Panc1 (cell line): Measurements from ENCODE around the gene PLAAT4. TPM values are rescaled to one million over a fixed set of nuclear protein-coding genes. Genes with fewer than 3 reads are reported as not detected.

Source experiments
- ATAC-seq: fragments of 200-7000 bp; cut with Tn5 transposase; 2 replicates; pipeline ENCODE4 v1.9.1; 2020; ENCODE audit warnings: mild to moderate bottlenecking, moderate library complexity
- BruUV-seq: library from RNA; stranded (reverse); fragments of 400-500 nt; replicated peaks from 2 replicates; lab custom pipeline; 2021; lab: Mats Ljungman, UMichigan
- CTCF ChIA-PET: fragments of 300-600 bp; sonication (Branson Sonifier 250); formaldehyde crosslinking; loops from one replicate; lab custom pipeline; 2022; ENCODE audit warnings: antibody characterized with exemption; lab: Charles Lee
- POLR2A ChIA-PET: fragments of 300-600 bp; sonication (Branson Sonifier 250); formaldehyde crosslinking; loops from one replicate; lab custom pipeline; 2022; ENCODE audit warnings: antibody characterized with exemption; lab: Charles Lee
- DNase-seq: peaks from one replicate; pipeline ENCODE4 v3.0.0-alpha.2; 2010; ENCODE audit warnings: low read depth, low spot score
- H3K27ac ChIP-seq: 2 replicates; pipeline ENCODE4 v1.5.1; 2011; ENCODE audit warnings: mild to moderate bottlenecking, low read length, inconsistent platforms
- H3K27me3 ChIP-seq: fragments of 200-500 bp; sonication (Bioruptor generic); 2 replicates; pipeline ENCODE4 v1.6.0; 2014; ENCODE audit warnings: low read length, inconsistent platforms; ENCODE audit not compliant: control insufficient read depth, insufficient read depth
- H3K36me3 ChIP-seq: fragments of 200-500 bp; sonication (Bioruptor generic); 2 replicates; pipeline ENCODE4 v1.5.1; 2014; ENCODE audit warnings: inconsistent platforms, mild to moderate bottlenecking, low read length, moderate library complexity; ENCODE audit not compliant: control insufficient read depth, insufficient read depth
- H3K4me1 ChIP-seq: 2 replicates; pipeline ENCODE4 v1.5.1; 2011; ENCODE audit warnings: inconsistent platforms, mild to moderate bottlenecking, low read length, moderate library complexity; ENCODE audit not compliant: control insufficient read depth, insufficient read depth
- H3K4me3 ChIP-seq, 2 experiments: 2 replicates each; pipeline ENCODE4 v1.5.1; 2011 to 2012; ENCODE audit warnings: low read depth in 2 of 2, low read length in 2 of 2, mild to moderate bottlenecking in 2 of 2, inconsistent platforms in 1 of 2, moderate library complexity in 1 of 2
- H3K9me3 ChIP-seq: fragments of 200-500 bp; sonication (Bioruptor generic); 2 replicates; pipeline ENCODE4 v1.5.1; 2014; ENCODE audit warnings: low read depth, mild to moderate bottlenecking, inconsistent platforms, low read length, moderate library complexity; ENCODE audit not compliant: control insufficient read depth, insufficient read depth
- POLR2AphosphoS5 ChIP-seq: IDR thresholded peaks from 2 replicates; pipeline ENCODE4 v1.6.1; 2012; ENCODE audit warnings: mild to moderate bottlenecking, low read depth, low read length, moderate library complexity
- SIN3A ChIP-seq: IDR thresholded peaks from 2 replicates; pipeline ENCODE4 v1.6.1; 2012; ENCODE audit warnings: low read depth, mild to moderate bottlenecking, low read length, moderate library complexity, borderline replicate concordance; ENCODE audit not compliant: insufficient read depth
- TCF7L2 ChIP-seq: IDR thresholded peaks from 2 replicates; pipeline ENCODE4 v1.6.1; 2011; ENCODE audit warnings: mild to moderate bottlenecking, low read depth, low read length, inconsistent platforms
- in situ Hi-C: cut with HindIII; loops from 2 replicates; pipeline ENCODE4 v1.10.0; 2016; ENCODE audit warnings: low sequenced_read_pairs, low pct_unique_long_range_greater_than_20kb
- intact Hi-C: fragments of 100-400 bp; cut with micrococcal nuclease; formaldehyde crosslinking; loops from one replicate; pipeline ENCODE4 v1.10.0; 2022; ENCODE audit not compliant: unreplicated experiment
- total RNA-seq: library from RNA; stranded (reverse); gene quantifications from one replicate; pipeline ENCODE4 v1.2.1, GENCODE V29; 2021; ENCODE audit not compliant: unreplicated experiment
- TF ChIP-seq, protein P1 (sequence below): fragments of 450-650 bp; IDR thresholded peaks from 2 replicates; pipeline ENCODE4 v1.5.1; 2017; ENCODE audit warnings: mild to moderate bottlenecking
- TF ChIP-seq, protein P2 (sequence below), 2 experiments: IDR thresholded peaks; 2 replicates each; pipeline ENCODE4 v1.6.1; 2011 to 2012; ENCODE audit warnings: low read depth in 2 of 2, control low read depth in 1 of 2, low read length in 1 of 2, mild to moderate bottlenecking in 1 of 2, moderate library complexity in 1 of 2; ENCODE audit not compliant: insufficient read depth in 1 of 2

The PLAAT4 gene
- total RNA-seq, 1 experiment from 2014 or later = 15.2 TPM

DNA sequence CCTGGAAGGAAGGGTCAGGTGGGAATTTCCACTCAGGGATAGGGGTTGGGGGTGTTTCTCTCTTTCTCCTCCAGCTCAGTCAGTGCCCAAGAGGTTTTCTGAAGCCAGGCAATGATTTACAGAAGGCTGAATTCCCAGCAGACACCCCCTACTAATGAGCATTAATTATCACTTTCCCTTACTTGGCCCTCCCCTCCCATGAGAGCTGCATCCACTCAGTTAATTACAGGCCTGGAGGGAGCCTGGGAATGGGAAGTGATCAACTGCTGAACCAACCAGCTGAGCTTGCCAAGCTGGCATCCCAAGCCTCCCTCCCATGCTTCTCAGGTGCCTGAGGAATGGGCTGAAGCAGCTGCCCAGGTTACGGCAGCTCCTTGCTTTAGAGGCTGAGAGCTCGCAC, 29.7 kb upstream of the PLAAT4 start:
- DNase-seq (no peak), ATAC-seq (no peak)
- no peak overlapping the region for H3K27ac ChIP-seq
- intact Hi-C loops (no loop called here), in situ Hi-C loops (no loop called here)
- POLR2A ChIA-PET = no interaction called here
- no peaks in the 10 kb centered on the region for H3K27me3 ChIP-seq
- H3K9me3 ChIP-seq = no peaks in the 10 kb centered on the region
- CTCF ChIA-PET = interaction anchor here (1.6 kb wide), 1 partner anchor 28 kb away, joined by 4 read pairs; no protein-coding TSS in a partner anchor
- no peak for TF ChIP-seq POLR2AphosphoS5
- TF ChIP-seq, protein P1, sequence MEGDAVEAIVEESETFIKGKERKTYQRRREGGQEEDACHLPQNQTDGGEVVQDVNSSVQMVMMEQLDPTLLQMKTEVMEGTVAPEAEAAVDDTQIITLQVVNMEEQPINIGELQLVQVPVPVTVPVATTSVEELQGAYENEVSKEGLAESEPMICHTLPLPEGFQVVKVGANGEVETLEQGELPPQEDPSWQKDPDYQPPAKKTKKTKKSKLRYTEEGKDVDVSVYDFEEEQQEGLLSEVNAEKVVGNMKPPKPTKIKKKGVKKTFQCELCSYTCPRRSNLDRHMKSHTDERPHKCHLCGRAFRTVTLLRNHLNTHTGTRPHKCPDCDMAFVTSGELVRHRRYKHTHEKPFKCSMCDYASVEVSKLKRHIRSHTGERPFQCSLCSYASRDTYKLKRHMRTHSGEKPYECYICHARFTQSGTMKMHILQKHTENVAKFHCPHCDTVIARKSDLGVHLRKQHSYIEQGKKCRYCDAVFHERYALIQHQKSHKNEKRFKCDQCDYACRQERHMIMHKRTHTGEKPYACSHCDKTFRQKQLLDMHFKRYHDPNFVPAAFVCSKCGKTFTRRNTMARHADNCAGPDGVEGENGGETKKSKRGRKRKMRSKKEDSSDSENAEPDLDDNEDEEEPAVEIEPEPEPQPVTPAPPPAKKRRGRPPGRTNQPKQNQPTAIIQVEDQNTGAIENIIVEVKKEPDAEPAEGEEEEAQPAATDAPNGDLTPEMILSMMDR = no peak
- TF ChIP-seq, protein P2, sequence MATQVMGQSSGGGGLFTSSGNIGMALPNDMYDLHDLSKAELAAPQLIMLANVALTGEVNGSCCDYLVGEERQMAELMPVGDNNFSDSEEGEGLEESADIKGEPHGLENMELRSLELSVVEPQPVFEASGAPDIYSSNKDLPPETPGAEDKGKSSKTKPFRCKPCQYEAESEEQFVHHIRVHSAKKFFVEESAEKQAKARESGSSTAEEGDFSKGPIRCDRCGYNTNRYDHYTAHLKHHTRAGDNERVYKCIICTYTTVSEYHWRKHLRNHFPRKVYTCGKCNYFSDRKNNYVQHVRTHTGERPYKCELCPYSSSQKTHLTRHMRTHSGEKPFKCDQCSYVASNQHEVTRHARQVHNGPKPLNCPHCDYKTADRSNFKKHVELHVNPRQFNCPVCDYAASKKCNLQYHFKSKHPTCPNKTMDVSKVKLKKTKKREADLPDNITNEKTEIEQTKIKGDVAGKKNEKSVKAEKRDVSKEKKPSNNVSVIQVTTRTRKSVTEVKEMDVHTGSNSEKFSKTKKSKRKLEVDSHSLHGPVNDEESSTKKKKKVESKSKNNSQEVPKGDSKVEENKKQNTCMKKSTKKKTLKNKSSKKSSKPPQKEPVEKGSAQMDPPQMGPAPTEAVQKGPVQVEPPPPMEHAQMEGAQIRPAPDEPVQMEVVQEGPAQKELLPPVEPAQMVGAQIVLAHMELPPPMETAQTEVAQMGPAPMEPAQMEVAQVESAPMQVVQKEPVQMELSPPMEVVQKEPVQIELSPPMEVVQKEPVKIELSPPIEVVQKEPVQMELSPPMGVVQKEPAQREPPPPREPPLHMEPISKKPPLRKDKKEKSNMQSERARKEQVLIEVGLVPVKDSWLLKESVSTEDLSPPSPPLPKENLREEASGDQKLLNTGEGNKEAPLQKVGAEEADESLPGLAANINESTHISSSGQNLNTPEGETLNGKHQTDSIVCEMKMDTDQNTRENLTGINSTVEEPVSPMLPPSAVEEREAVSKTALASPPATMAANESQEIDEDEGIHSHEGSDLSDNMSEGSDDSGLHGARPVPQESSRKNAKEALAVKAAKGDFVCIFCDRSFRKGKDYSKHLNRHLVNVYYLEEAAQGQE (IDR thresholded peaks at IDR 0.05; ENCODE audit: insufficient read depth in 1 of 2, low read depth in 2 of 2, low read length in 1 of 2) = no peak
- BruUV-seq = no TSS peak
- no peaks in the 10 kb centered on the region for H3K36me3 ChIP-seq
- H3K4me3 ChIP-seq = no peak overlapping the region
- no peaks in the 10 kb centered on the region for H3K4me1 ChIP-seq

DNA sequence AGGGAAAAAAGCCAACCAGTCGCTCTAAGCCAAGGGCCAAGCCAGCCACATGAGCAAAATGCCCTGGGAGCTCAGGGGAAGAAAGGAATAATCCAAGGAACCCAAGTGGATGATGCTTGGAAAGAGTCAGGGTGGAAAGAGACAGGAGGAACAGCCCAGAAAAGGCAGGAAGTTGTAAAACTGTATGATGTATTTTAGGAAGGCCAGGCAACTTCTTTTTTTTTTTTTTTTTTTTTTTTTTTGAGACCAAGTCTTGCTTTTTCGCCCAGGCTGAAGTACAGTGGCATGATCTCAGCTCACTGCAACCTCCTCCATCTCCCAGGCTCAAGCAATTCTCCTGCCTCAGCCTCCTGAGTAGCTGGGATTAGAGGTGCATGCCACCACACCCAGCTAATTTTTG, 29.1 kb upstream of the PLAAT4 start:
- CTCF ChIA-PET = interaction anchor here (0.7 to 1.6 kb wide), 2 partner anchors 8 to 28 kb away, joined by 4 to 8 read pairs; no protein-coding TSS in a partner anchor
- Histone ChIP-seq H3K36me3 (no peaks in the 10 kb centered on the region), H3K4me1 (no peaks in the 10 kb centered on the region), H3K9me3 (no peaks in the 10 kb centered on the region), H3K27me3 (no peaks in the 10 kb centered on the region), H3K4me3 (no peak overlapping the region), H3K27ac (no peak overlapping the region)
- in situ Hi-C loops (no loop called here), intact Hi-C loops (no loop called here)
- BruUV-seq = no TSS peak
- DNase-seq (no peak), ATAC-seq (no peak; the same call in 1 of the 2 replicates)
- POLR2A ChIA-PET = no interaction called here
- TF ChIP-seq, protein P1 = no peak
- TF ChIP-seq SIN3A = no peak
- no peak for TF ChIP-seq POLR2AphosphoS5
- TF ChIP-seq TCF7L2 = no peak
- TF ChIP-seq, protein P2 (IDR thresholded peaks at IDR 0.05; ENCODE audit: insufficient read depth in 1 of 2, low read depth in 2 of 2, low read length in 1 of 2) = no peak
